AG09319 (cell line): Measurements from ENCODE around the gene RRAS2.

ENCODE experiments used
- DNase-seq: peaks from one replicate; pipeline ENCODE4 v3.0.0-alpha.2; 2010; ENCODE audit warnings: low read depth; ENCODE audit errors: extremely low read depth
- TF ChIP-seq, protein P1 (sequence below): IDR thresholded peaks from 2 replicates; pipeline ENCODE4 v1.5.1; 2011; ENCODE audit warnings: low read depth, mild to moderate bottlenecking, inconsistent platforms, low read length, moderate library complexity

Gene RRAS2

DNA sequence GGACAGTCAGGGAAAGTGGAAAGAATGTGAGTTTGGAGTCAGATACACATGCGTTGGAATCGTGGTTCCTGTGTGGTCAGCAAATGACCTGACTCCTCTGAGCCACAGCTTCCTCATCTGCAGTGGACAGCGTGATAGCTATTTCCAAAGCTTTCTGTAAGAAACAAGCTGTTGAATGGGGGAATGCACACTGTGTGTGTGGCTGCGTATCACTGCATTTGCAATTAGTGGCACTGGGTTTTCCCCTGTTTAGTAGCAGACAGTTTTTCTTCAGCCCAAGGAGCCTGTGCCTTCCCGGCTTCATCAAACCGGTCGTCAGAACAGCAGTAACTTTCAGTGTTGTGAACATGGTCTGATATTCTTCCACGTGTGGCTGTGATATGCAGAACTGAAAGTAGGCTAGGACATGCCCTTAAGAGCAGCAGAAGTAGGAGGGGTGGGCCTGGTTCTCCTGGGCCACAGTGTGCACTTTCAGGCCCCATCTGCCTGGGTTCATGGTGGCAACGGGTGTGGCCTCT, 121.5 kb downstream of the RRAS2 start:
- DNase-seq, result no peak
- TF ChIP-seq, protein P1, sequence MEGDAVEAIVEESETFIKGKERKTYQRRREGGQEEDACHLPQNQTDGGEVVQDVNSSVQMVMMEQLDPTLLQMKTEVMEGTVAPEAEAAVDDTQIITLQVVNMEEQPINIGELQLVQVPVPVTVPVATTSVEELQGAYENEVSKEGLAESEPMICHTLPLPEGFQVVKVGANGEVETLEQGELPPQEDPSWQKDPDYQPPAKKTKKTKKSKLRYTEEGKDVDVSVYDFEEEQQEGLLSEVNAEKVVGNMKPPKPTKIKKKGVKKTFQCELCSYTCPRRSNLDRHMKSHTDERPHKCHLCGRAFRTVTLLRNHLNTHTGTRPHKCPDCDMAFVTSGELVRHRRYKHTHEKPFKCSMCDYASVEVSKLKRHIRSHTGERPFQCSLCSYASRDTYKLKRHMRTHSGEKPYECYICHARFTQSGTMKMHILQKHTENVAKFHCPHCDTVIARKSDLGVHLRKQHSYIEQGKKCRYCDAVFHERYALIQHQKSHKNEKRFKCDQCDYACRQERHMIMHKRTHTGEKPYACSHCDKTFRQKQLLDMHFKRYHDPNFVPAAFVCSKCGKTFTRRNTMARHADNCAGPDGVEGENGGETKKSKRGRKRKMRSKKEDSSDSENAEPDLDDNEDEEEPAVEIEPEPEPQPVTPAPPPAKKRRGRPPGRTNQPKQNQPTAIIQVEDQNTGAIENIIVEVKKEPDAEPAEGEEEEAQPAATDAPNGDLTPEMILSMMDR, result no peak

- TF ChIP-seq, protein P1, result no peak
Measured at GRCh38 chr11:14235701-14236100, 123.3 kb downstream of the RRAS2 start.

GRCh38 chr11:14234446-14234845, 124.5 kb downstream of the RRAS2 start:
- TF ChIP-seq, protein P1, result no peak
- no peak for DNase-seq

More at GRCh38 chr11:14235701-14236100, 123.3 kb downstream of the RRAS2 start:
- no peak for DNase-seq

DNA sequence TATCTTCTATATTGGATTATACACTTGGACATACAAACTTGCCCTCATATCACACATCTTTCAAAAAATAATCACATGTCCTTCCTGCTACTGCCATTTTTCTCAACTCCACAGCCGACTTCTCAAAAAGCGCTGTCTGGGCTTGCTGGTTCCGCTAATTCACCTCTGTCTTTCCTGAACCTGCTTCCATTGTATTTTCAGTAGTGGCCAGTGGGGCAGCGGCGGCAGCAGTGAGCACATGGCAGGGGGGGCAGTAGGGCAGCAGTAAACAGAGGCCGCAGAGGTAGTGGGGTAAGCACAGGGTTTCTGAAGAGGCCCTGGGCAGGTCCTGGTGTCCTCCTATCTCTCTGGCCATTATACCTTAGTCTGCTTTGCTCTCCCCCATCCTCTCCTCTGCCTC, 126.3 kb downstream of the RRAS2 start:
- no peak for DNase-seq
- TF ChIP-seq, protein P1, result no peak; the same call in 1 of the 2 replicates

DNA sequence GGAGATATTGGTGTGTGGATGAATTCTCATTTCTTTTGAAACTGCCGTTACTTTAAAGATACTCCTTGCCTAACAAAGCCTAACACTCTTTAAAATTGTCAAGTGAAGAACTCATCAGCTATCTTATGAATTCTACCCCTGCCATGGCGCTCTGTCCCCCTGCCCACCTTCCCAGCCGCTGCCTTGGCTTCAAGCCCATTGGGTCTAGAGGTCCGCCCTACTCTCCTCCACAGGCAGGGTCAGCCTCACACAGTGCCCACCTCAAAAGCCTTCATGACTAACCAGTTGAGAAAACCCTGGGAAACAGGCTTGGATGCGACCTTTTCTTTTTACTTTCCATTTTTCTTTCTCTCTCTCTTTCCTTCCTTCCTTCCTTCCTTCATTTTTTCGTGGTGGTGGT, 128.6 kb downstream of the RRAS2 start:
- TF ChIP-seq, protein P1, result no peak
- no peak for DNase-seq

DNA sequence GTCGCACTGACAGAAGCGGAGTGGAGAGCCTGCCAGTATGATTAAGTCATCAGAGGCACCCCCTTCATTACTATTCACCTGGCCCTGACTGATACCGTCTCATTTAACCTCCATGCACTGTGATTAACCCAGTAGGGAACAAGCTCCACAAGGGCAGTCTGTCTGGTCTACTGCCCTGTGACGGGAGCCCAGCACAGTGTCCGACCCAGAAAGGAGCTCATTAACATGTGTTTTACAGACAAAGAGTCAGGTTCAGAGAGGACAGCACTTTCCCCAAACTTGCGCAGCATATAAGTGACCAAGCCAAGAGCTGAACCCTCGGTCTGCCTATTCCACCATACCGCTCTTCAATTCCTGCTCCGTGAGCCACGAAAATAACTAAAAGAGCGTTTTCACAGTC, 129.5 kb downstream of the RRAS2 start:
- TF ChIP-seq, protein P1, result no peak
- no peak for DNase-seq

- DNase-seq, result no peak
- TF ChIP-seq, protein P1, result no peak
Measured at GRCh38 chr11:14228356-14228755, 130.6 kb downstream of the RRAS2 start.
